Measurements from ENCODE around the gene SLC6A16. TPM values are rescaled to one million over a fixed set of nuclear protein-coding genes. Genes with fewer than 3 reads are reported as not detected.

SLC6A16 gene
- total RNA-seq, 1 donor from 2014 or later, result not detected

DNA sequence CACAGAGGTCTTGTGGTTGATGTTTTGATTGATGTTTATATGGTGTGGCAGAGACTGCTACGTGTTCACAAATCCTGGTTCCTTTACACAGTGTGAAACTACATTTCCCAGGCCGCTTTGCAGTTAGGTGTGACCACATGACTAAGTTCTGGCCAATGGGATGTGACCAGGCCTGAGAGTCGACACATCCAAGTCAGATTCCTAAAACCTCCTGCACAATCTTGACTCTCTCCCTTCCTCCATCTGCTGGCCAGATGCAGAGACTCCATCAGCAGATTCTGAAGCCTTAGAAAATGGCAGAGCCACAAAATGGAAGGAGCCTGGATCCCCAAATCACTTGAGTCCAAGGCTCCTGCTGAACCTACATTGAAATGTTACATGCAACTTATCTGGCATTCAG, 22.8 kb upstream of the SLC6A16 start:
- H3K27ac ChIP-seq (ENCODE audit: low read depth, low read length), result no peak overlapping the region
- peaks cover 7 to 34% (median 10%) of the 10 kb centered on the region in 3 donors for H3K36me3 ChIP-seq (ENCODE audit: control insufficient read depth in 3 of 3, insufficient read depth in 3 of 3, low read length in 3 of 3)
- H3K27me3 ChIP-seq (ENCODE audit: control insufficient read depth in 3 of 3, insufficient read depth in 3 of 3, low read length in 3 of 3), result no peaks in the 10 kb centered on the region
- no peaks in the 10 kb centered on the region for H3K4me1 ChIP-seq (ENCODE audit: control insufficient read depth in 3 of 3, insufficient read depth in 3 of 3, low read length in 3 of 3)
- H3K4me3 ChIP-seq (ENCODE audit: low read length in 3 of 3), result no peak overlapping the region
- no peaks in the 10 kb centered on the region for H3K9me3 ChIP-seq (ENCODE audit: control insufficient read depth in 3 of 3, low read length in 3 of 3)
- H3K9ac ChIP-seq (ENCODE audit: low read depth in 1 of 3, low read length in 3 of 3), result no peak overlapping the region

DNA sequence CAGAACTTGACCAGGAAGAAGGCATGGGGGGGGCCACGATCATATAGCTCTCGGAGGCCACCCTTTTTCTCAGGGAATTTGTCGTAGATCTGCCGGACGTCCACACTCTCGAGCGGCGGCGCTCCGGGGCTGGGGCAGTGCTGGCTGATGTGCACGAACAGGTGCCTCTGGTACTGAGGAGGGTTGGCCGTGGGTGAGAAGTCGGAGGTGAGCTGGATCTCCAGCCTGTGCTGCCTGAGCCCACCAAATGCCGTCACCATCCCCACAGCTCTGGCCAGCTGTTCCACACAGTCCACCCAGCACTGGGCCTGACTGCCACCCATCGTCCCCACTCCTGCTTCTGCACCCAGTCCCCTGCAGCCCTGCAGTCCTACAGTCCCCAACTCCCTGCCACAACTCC, 22.2 kb upstream of the SLC6A16 start:
- H3K9ac ChIP-seq (ENCODE audit: low read depth in 1 of 3, low read length in 3 of 3), result no peak overlapping the region
- no peaks in the 10 kb centered on the region for H3K9me3 ChIP-seq (ENCODE audit: control insufficient read depth in 3 of 3, low read length in 3 of 3)
- peaks cover 12 to 37% (median 12%) of the 10 kb centered on the region in 3 donors for H3K36me3 ChIP-seq (ENCODE audit: control insufficient read depth in 3 of 3, insufficient read depth in 3 of 3, low read length in 3 of 3)
- H3K4me1 ChIP-seq (ENCODE audit: control insufficient read depth in 3 of 3, insufficient read depth in 3 of 3, low read length in 3 of 3), result no peaks in the 10 kb centered on the region
- no peak overlapping the region for H3K4me3 ChIP-seq (ENCODE audit: low read length in 3 of 3)
- no peak overlapping the region for H3K27ac ChIP-seq (ENCODE audit: low read depth, low read length)
- H3K27me3 ChIP-seq (ENCODE audit: control insufficient read depth in 3 of 3, insufficient read depth in 3 of 3, low read length in 3 of 3), result no peaks in the 10 kb centered on the region

DNA sequence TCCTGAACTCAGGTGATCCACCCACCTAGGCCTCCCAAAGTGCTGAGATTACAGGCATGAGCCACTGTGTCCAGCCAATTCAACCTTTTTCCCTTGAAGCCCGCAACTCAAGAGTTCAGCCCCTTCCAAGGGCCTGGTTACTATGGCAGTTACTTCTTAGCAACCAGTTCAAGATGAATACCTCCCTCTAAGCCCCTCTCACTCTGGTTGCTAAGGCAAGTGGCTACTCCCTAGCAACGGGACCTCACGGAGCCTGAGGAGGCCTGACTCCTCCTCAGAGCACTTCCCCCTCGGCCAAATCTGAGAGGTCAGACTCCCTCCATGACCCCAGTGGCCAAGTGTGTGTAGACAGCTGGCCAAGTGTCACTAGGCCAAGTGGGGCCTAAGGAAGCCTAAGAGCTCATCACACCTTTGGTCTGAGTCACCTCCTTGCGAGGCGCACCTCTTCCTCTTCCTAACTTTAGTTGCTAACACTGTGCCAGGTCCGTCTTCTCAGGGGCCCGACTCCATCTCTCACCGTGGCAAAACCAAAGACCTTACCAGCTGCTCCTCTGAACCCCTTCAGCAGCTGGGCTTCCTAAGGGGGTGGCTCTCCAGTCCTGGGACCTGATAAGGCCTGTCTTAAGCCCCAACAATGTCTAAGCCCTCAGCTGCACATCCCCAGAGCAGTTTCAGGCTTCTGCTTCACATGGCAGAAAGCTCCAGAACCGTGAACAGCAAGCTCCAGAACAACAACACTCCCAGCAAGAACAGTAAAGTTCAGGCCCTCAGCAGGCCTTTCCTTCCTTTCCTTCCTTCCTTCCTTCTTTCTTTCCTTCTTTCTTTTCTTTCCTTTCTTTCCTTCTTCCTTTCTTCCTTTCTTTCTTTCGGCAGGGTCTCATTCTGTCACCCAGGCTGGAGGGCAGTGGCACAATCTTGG, 19.8 kb upstream of the SLC6A16 start:
- H3K4me3 ChIP-seq (ENCODE audit: low read length in 3 of 3), result no peak overlapping the region
- H3K9ac ChIP-seq (ENCODE audit: low read depth in 1 of 3, low read length in 3 of 3), result no peak overlapping the region
- peaks cover 10 to 43% (median 12%) of the 10 kb centered on the region in 3 donors for H3K36me3 ChIP-seq (ENCODE audit: control insufficient read depth in 3 of 3, insufficient read depth in 3 of 3, low read length in 3 of 3)
- H3K9me3 ChIP-seq (ENCODE audit: control insufficient read depth in 3 of 3, low read length in 3 of 3), result no peaks in the 10 kb centered on the region
- peaks cover under 1 to 7% (median under 1%) of the 10 kb centered on the region in 3 donors for H3K4me1 ChIP-seq (ENCODE audit: control insufficient read depth in 3 of 3, insufficient read depth in 3 of 3, low read length in 3 of 3)
- no peak overlapping the region for H3K27ac ChIP-seq (ENCODE audit: low read depth, low read length)
- H3K27me3 ChIP-seq (ENCODE audit: control insufficient read depth in 3 of 3, insufficient read depth in 3 of 3, low read length in 3 of 3), result peaks cover 0 to under 1% (median 0%) of the 10 kb centered on the region in 3 donors

DNA sequence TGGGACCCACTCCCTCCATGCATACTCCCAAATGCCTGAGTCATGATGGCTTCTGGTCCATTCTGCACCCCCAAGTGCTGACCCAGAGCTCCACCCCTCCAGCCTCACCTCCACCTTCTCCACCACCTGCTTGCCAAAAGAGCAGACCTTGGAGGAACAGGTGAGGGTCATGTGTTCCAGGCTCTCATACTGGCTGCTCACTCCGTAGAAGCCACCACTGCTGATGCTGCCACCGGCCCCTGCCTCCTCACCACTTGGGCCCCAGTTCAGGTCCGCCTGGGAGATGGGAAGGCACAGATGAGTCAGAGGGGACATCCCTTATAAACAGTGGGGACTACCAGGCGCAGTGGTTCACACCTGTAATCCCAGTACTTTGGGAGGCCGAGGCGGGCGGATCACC, 18.1 kb upstream of the SLC6A16 start:
- no peaks in the 10 kb centered on the region for H3K9me3 ChIP-seq (ENCODE audit: control insufficient read depth in 3 of 3, low read length in 3 of 3)
- H3K27me3 ChIP-seq (ENCODE audit: control insufficient read depth in 3 of 3, insufficient read depth in 3 of 3, low read length in 3 of 3), result peaks cover 0 to 14% (median 11%) of the 10 kb centered on the region in 3 donors
- H3K36me3 ChIP-seq (ENCODE audit: control insufficient read depth in 3 of 3, insufficient read depth in 3 of 3, low read length in 3 of 3), result peaks cover 10 to 33% (median 12%) of the 10 kb centered on the region in 3 donors
- H3K4me3 ChIP-seq (ENCODE audit: low read length in 3 of 3), result no peak overlapping the region
- peaks cover 12 to 17% (median 13%) of the 10 kb centered on the region in 3 donors for H3K4me1 ChIP-seq (ENCODE audit: control insufficient read depth in 3 of 3, insufficient read depth in 3 of 3, low read length in 3 of 3)
- no peak overlapping the region for H3K27ac ChIP-seq (ENCODE audit: low read depth, low read length)
- H3K9ac ChIP-seq (ENCODE audit: low read depth in 1 of 3, low read length in 3 of 3), result no peak overlapping the region

DNA sequence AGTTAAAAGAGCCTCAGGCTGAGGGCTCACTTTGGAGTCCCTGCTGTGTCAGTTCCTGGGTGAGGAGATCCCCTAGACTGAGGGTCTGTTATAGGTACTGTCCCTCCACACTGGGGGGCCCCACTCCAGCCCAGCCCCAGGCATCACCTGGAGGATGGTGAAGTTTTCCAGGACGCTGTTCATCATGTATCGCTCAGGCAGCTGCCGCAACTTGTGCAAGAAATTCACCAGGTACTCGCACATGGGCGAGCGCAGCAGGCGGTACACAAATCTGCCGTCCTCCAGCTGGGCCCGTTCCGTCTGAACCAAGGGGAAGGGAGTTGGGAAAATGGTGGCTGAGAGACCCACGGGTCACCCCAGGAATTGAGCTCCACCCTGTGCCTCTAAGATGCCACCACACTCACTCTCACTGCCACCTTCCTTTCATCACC, 17.3 kb upstream of the SLC6A16 start:
- Histone ChIP-seq H3K27me3 (ENCODE audit: control insufficient read depth in 3 of 3, insufficient read depth in 3 of 3, low read length in 3 of 3) (peaks cover 0 to 14% (median 11%) of the 10 kb centered on the region in 3 donors), H3K4me3 (ENCODE audit: low read length in 3 of 3) (no peak overlapping the region), H3K9me3 (ENCODE audit: control insufficient read depth in 3 of 3, low read length in 3 of 3) (no peaks in the 10 kb centered on the region), H3K9ac (ENCODE audit: low read depth in 1 of 3, low read length in 3 of 3) (no peak overlapping the region), H3K4me1 (ENCODE audit: control insufficient read depth in 3 of 3, insufficient read depth in 3 of 3, low read length in 3 of 3) (peaks cover 12 to 17% (median 13%) of the 10 kb centered on the region in 3 donors), H3K27ac (ENCODE audit: low read depth, low read length) (no peak overlapping the region), H3K36me3 (ENCODE audit: control insufficient read depth in 3 of 3, insufficient read depth in 3 of 3, low read length in 3 of 3) (peaks cover 7 to 27% (median 11%) of the 10 kb centered on the region in 3 donors)

DNA sequence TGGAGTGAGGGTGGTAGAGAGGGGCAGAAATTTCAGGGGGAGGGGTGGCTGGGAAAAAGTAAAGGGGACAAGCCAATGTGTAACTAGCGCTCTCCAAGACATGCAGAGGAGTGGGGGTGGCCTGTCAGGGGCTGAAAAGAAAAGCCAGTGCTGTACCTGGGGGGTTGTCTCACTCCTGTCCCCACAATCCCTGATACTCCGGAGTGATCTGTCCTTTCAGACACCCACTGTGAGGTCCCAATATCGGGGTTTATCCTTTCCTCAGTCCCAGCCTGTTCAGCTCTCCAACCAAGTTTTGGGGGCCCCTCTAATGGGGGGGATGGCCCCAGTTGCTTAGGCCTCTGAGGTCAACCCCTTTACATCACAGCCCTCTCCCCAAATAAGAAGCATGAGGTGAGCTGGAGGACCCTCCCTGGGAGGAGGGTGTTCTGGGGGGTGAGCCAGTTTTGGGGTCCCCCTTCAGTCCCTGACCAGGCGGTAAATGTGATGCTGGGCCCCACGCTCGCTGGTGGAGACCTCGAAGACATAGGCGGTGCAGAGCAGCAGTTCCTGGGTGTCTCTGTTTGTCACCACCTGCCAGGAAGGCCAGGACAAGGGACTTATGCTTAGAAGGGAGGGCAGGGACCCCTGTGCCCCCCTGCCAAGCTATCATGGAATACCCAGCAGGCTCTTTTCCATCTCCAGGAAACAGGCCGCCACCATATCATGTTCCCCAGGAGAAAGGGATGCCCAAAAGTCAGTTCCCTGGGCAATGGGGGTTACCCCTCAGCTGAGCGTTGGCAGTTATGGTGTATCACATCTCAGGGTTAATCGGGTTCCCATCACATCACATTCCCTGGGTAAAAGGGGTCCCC, 16.1 kb upstream of the SLC6A16 start:
- H3K36me3 ChIP-seq (ENCODE audit: control insufficient read depth in 3 of 3, insufficient read depth in 3 of 3, low read length in 3 of 3), result peaks cover 3 to 23% (median 7%) of the 10 kb centered on the region in 3 donors
- H3K9ac ChIP-seq (ENCODE audit: low read depth in 1 of 3, low read length in 3 of 3), result no peak overlapping the region
- H3K9me3 ChIP-seq (ENCODE audit: control insufficient read depth in 3 of 3, low read length in 3 of 3), result no peaks in the 10 kb centered on the region
- peaks cover 0 to 16% (median 11%) of the 10 kb centered on the region in 3 donors for H3K27me3 ChIP-seq (ENCODE audit: control insufficient read depth in 3 of 3, insufficient read depth in 3 of 3, low read length in 3 of 3)
- no peak overlapping the region for H3K4me3 ChIP-seq (ENCODE audit: low read length in 3 of 3)
- peaks cover 12 to 17% (median 13%) of the 10 kb centered on the region in 3 donors for H3K4me1 ChIP-seq (ENCODE audit: control insufficient read depth in 3 of 3, insufficient read depth in 3 of 3, low read length in 3 of 3)
- H3K27ac ChIP-seq (ENCODE audit: low read depth, low read length), result peak overlapping the region; percentile 71

DNA sequence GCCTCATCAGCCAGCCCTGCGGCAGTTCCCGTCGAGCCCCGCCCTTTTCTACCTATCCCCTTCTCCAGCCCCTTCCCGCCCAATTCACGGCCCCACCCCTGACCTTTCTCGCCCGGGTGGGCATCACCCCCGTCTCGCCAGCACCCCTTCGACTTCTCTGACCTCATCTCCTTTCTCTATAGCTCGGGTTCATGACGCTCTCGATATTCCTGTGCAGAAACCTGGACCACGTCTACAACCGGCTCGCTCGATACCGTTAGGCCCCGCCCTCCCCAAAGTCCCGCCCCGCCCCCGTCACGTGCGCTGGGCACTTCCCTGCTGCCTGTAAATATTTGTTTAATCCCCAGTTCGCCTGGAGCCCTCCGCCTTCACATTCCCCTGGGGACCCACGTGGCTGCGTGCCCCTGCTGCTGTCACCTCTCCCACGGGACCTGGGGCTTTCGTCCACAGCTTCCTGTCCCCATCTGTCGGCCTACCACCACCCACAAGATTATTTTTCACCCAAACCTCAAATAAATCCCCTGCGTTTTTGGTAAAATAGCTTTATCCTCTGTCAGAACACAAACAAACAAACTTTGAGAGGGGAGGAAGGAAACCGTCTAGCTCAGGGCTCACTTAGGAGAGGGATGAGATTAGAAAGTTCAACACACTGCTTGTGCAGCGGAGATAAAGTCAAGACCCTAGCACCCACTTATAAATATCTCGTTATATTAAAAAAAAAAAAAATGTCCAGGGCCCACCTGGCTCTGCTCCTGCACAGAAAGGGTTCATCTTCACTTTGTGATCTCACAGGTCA, 15.3 kb upstream of the SLC6A16 start:
- Histone ChIP-seq H3K4me1 (ENCODE audit: control insufficient read depth in 3 of 3, insufficient read depth in 3 of 3, low read length in 3 of 3) (peaks cover 12 to 17% (median 13%) of the 10 kb centered on the region in 3 donors), H3K27me3 (ENCODE audit: control insufficient read depth in 3 of 3, insufficient read depth in 3 of 3, low read length in 3 of 3) (peaks cover 0 to 16% (median 11%) of the 10 kb centered on the region in 3 donors), H3K36me3 (ENCODE audit: control insufficient read depth in 3 of 3, insufficient read depth in 3 of 3, low read length in 3 of 3) (peaks cover 3 to 23% (median 7%) of the 10 kb centered on the region in 3 donors), H3K9ac (ENCODE audit: low read depth in 1 of 3, low read length in 3 of 3) (peak overlapping the region in 2 of 3 donors; percentile 2 to 45), H3K27ac (ENCODE audit: low read depth, low read length) (peak overlapping the region; percentile 71), H3K4me3 (ENCODE audit: low read length in 3 of 3) (peak overlapping the region; percentile 51 to 61 (median 56)), H3K9me3 (ENCODE audit: control insufficient read depth in 3 of 3, low read length in 3 of 3) (no peaks in the 10 kb centered on the region)

DNA sequence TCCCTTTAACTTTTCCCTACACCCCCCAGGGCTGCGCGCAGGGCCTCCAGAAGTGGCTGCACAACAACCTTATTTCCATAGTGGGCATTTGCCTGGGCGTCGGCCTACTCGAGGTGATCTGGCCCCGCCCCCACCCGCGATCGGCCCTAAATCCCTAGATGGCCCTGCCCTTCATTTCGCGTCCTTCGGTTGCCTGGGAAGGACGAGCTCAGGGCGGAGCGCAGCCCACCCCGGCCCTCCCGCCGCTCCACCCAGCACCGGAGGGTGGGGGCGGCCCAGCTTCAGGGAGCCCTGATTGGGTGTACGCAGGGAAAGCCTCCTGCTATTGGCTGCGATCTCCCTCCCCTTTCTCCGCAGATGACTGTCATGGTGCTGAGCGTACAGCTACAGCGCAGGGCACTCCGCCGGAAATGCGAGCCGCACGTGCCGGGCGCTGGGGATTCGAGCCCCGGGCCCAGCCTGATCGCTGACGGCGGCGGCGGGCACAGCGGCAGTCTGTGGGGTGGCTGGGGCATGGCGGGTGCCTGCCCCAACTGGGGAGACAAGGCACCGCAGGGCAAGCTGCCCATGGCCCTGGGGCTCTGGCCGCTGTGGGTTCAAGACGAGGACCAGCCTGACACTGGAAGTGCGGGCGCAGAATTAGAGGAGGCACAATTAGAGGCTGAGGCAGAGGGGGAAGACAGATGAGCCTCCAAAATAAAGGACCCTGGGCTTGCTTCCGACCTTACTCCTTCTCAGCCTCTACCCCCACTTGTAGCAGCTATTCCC, 14.5 kb upstream of the SLC6A16 start:
- H3K36me3 ChIP-seq (ENCODE audit: control insufficient read depth in 3 of 3, insufficient read depth in 3 of 3, low read length in 3 of 3), result peaks cover 3 to 16% (median 7%) of the 10 kb centered on the region in 3 donors
- H3K27me3 ChIP-seq (ENCODE audit: control insufficient read depth in 3 of 3, insufficient read depth in 3 of 3, low read length in 3 of 3), result peaks cover 0 to 16% (median 11%) of the 10 kb centered on the region in 3 donors
- H3K27ac ChIP-seq (ENCODE audit: low read depth, low read length), result peak overlapping the region; percentile 71
- no peaks in the 10 kb centered on the region for H3K9me3 ChIP-seq (ENCODE audit: control insufficient read depth in 3 of 3, low read length in 3 of 3)
- H3K4me1 ChIP-seq (ENCODE audit: control insufficient read depth in 3 of 3, insufficient read depth in 3 of 3, low read length in 3 of 3), result peaks cover 12 to 17% (median 13%) of the 10 kb centered on the region in 3 donors
- H3K9ac ChIP-seq (ENCODE audit: low read depth in 1 of 3, low read length in 3 of 3), result peak overlapping the region in 2 of 3 donors; percentile 23 to 54
- H3K4me3 ChIP-seq (ENCODE audit: low read length in 3 of 3), result peak overlapping the region; percentile 51 to 62 (median 61)
